Urinary bladder (tissue), 4 donors: Measurements from ENCODE around the gene CHCHD6. TPM values are rescaled to one million over a fixed set of nuclear protein-coding genes. Genes with fewer than 3 reads are reported as not detected.

Source experiments
- DNase-seq: peaks from one replicate; pipeline ENCODE4 v3.0.0-alpha.2; 2015; ENCODE audit errors: extremely low spot score
- H3K27ac ChIP-seq: one replicate; pipeline ENCODE4 v1.5.1; 2013; ENCODE audit warnings: low read depth, mild to moderate bottlenecking, moderate library complexity
- H3K36me3 ChIP-seq: one replicate; pipeline ENCODE4 v1.6.1; 2013; ENCODE audit warnings: mild to moderate bottlenecking, moderate library complexity; ENCODE audit not compliant: insufficient read depth
- H3K4me1 ChIP-seq: one replicate; pipeline ENCODE4 v1.6.1; 2013; ENCODE audit warnings: mild to moderate bottlenecking, moderate library complexity; ENCODE audit not compliant: insufficient read depth
- H3K4me3 ChIP-seq: one replicate; pipeline ENCODE4 v1.5.1; 2013; ENCODE audit warnings: low read depth, low read length
- WGBS: extraction: QIAGEN DNeasy Blood & Tissue Kit; methylation state at CpG from one replicate; pipeline ENCODE4 v1.1.7; 2013; 5-methylcytosine and 5-hydroxymethylcytosine counted together
- polyA plus RNA-seq: library from polyadenylated mRNA; stranded (reverse); fragments of 200-250 nt; gene quantifications from one replicate; pipeline ENCODE4 v1.2.3, GENCODE V29; 2013
- total RNA-seq: library from RNA; depleted of rRNA; stranded (reverse); fragments of >200 nt; gene quantifications from one replicate; pipeline ENCODE4 v1.2.3, GENCODE V29; 2014
- donor health status: healthy with polysubstance abuse.
- donor health status: healthy.

CHCHD6 gene
- total and polyA plus RNA-seq, 2 donors = 5.4 to 20.9 TPM

- 55% methylated on average over 5 of the region's 5 CpGs for WGBS
- no peak for DNase-seq
- Histone ChIP-seq H3K27ac (no peak overlapping the region), H3K4me3 (no peak overlapping the region), H3K4me1 (no peaks in the 10 kb centered on the region), H3K36me3 (no peaks in the 10 kb centered on the region)
These were observed 275.1 kb downstream of the CHCHD6 start for GRCh38 chr3:126979046-126979628.

- no peaks in the 10 kb centered on the region for H3K36me3 ChIP-seq
- no peaks in the 10 kb centered on the region for H3K4me1 ChIP-seq
These were observed 276.3 kb downstream of the CHCHD6 start for GRCh38 chr3:126980266-126980811.

DNA sequence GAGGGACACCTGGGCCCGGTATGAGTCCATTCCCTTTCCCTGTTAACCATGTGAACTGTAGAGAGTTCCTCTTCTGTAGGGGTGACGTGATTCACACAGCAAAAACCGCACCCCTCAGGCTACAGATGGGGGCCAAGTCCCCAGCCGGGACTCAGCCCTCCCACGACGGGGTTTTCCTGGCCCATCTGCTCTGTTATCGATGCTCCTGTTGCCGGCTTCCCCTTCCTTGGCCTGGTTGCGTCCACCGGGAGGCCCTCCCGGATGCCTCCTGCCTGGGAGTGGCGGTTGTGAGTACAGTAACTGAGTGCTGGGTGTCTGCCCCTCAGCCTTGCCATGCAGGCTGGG lies 278.1 kb downstream of the CHCHD6 start:
- DNase-seq = no peak
- 7% methylated on average over 12 of the region's 12 CpGs for WGBS
- no peak overlapping the region for H3K4me3 ChIP-seq
- H3K4me1 ChIP-seq = no peaks in the 10 kb centered on the region
- no peaks in the 10 kb centered on the region for H3K36me3 ChIP-seq
- H3K27ac ChIP-seq = no peak overlapping the region

More at GRCh38 chr3:126980266-126980811, 276.3 kb downstream of the CHCHD6 start:
- WGBS = 90% methylated on average over 15 of the region's 15 CpGs
- Histone ChIP-seq H3K27ac (no peak overlapping the region), H3K4me3 (no peak overlapping the region)
- no peak for DNase-seq

- DNase-seq = no peak
- peak within 1 kb of the TSS; percentile 84 for H3K4me3 ChIP-seq
- H3K27ac ChIP-seq = no peak within 1 kb of the TSS
- no peaks in the 10 kb centered on the region for H3K36me3 ChIP-seq
- H3K4me1 ChIP-seq = no peaks in the 10 kb centered on the region
- WGBS = under 1% methylated on average over 89 of the region's 89 CpGs
These were observed 278.6 kb downstream of the CHCHD6 start, which contains the start of gene PLXNA1 for GRCh38 chr3:126982471-126983175. Gene PLXNA1 (plus strand): TSS chr3:126983115. CDS start chr3:126988594, 5,479 bp downstream.

- Histone ChIP-seq H3K27ac (no peak overlapping the region), H3K4me3 (peak overlapping the region; percentile 84), H3K36me3 (no peaks in the 10 kb centered on the region), H3K4me1 (no peaks in the 10 kb centered on the region)
- DNase-seq = no peak
- under 1% methylated on average over 70 of the region's 70 CpGs for WGBS
These were observed 279.2 kb downstream of the CHCHD6 start for GRCh38 chr3:126983276-126983652.

- Histone ChIP-seq H3K4me3 (peak overlapping the region; percentile 84), H3K4me1 (no peaks in the 10 kb centered on the region), H3K27ac (no peak overlapping the region), H3K36me3 (no peaks in the 10 kb centered on the region)
- WGBS = under 1% methylated on average over 61 of the region's 61 CpGs
- no peak for DNase-seq
These were observed 279.8 kb downstream of the CHCHD6 start for GRCh38 chr3:126983653-126984390.

GRCh38 chr3:126984391-126985131 lies 280.5 kb downstream of the CHCHD6 start:
- H3K27ac ChIP-seq = no peak overlapping the region
- H3K4me1 ChIP-seq = no peaks in the 10 kb centered on the region
- no peaks in the 10 kb centered on the region for H3K36me3 ChIP-seq
- WGBS = 55% methylated on average over 21 of the region's 21 CpGs
- DNase-seq = no peak
- H3K4me3 ChIP-seq = peak overlapping the region; percentile 84

GRCh38 chr3:126985132-126985985 lies 281.3 kb downstream of the CHCHD6 start:
- DNase-seq = no peak
- Histone ChIP-seq H3K36me3 (no peaks in the 10 kb centered on the region), H3K4me1 (no peaks in the 10 kb centered on the region), H3K27ac (no peak overlapping the region), H3K4me3 (no peak overlapping the region)
- WGBS = 85% methylated on average over 17 of the region's 17 CpGs

DNA sequence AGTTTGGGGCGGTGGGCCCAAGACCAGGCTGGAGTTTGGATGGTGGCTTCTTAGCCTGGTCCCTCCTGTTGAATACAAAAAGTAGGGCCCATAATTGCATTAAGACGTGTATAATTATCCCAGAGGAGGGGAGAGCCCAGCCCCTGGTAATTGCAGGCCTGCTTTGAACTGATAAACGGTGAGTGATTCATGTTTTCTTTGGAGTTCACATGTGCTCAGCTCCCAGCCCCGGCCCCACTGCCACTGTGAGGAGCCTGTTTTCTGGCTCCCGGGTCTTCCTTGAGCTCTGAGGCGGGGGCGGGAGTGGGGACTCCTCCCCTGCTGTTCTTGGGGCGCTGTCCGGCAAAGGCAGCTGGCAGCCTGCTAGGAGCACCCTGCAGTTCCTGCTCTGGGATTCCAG lies 282.0 kb downstream of the CHCHD6 start:
- H3K36me3 ChIP-seq = no peaks in the 10 kb centered on the region
- 68% methylated on average over 9 of the region's 9 CpGs for WGBS
- H3K4me1 ChIP-seq = no peaks in the 10 kb centered on the region
- H3K27ac ChIP-seq = no peak overlapping the region
- H3K4me3 ChIP-seq = no peak overlapping the region
- DNase-seq = no peak

DNA sequence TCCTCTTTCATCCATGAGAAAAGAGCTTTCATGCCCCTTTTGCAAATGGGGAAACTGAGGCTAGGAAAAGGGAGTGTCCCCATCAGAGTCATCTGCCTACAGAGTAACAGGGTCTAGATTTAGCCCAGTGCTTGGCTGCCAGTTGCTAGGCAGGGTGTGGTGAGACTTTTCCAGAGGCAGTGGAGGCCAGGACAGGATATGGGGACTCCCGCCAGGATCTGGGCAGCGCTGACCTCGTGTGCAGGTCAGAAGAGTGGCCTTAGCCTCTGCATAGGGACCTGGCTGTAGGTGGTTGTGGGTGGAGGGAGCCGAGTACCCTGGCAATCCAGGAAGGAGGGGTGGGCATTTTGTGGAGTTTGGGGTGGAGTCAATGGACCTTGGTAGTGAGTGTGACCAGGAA lies 283.1 kb downstream of the CHCHD6 start:
- no peaks in the 10 kb centered on the region for H3K36me3 ChIP-seq
- DNase-seq = no peak
- H3K27ac ChIP-seq = no peak overlapping the region
- H3K4me1 ChIP-seq = no peaks in the 10 kb centered on the region
- no peak overlapping the region for H3K4me3 ChIP-seq
- WGBS = 73% methylated on average over 4 of the region's 4 CpGs

DNA sequence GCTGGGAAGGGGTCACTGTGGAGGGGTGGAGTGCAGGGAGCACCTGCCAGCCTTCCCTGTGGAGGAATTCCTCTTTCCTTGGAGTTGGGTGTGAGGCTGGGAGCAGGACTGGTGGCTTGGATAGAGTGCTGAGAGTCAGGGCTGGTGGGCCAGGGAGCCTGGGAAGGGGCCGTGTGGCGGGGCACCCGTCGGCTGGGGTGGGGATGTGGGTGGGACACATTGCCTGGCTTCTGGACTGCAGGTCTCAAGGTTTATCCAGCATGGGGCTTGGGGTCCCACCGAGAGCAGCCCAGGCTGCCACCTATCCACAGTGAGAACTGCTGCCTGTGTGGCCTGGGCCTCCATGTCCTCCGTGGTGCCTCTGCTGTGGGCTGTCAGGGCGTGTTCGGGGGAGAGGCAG lies 283.6 kb downstream of the CHCHD6 start:
- Histone ChIP-seq H3K36me3 (no peaks in the 10 kb centered on the region), H3K4me3 (no peak overlapping the region), H3K27ac (no peak overlapping the region), H3K4me1 (no peaks in the 10 kb centered on the region)
- DNase-seq = no peak
- 90% methylated on average over 8 of the region's 8 CpGs for WGBS

DNA sequence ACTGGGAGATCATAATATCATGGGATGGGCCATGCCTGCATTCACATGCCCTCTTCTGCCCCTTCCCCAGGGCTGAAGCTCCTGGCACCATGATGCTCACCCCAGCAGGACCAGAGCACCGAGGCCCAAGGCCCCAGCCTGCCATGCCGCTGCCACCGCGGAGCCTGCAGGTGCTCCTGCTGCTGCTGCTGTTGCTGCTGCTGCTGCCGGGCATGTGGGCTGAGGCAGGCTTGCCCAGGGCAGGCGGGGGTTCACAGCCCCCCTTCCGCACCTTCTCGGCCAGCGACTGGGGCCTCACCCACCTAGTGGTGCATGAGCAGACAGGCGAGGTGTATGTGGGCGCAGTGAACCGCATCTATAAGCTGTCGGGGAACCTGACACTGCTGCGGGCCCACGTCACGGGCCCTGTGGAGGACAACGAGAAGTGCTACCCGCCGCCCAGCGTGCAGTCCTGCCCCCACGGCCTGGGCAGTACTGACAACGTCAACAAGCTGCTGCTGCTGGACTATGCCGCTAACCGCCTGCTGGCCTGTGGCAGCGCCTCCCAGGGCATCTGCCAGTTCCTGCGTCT lies 284.5 kb downstream of the CHCHD6 start:
- DNase-seq = no peak
- no peak overlapping the region for H3K27ac ChIP-seq
- no peaks in the 10 kb centered on the region for H3K36me3 ChIP-seq
- H3K4me1 ChIP-seq = no peaks in the 10 kb centered on the region
- H3K4me3 ChIP-seq = no peak overlapping the region
- WGBS = 93% methylated on average over 26 of the region's 26 CpGs
